Activated naive CD4-positive, alpha-beta T cell treated with anti-CD3 and anti-CD28 coated beads, Interleukin-2, amount 10 ng/mL, durations not matched to agents 7 days and 5 days (primary cell): ENCODE data around the gene TNC.

Source experiments
- CTCF ChIA-PET: fragments of 350-600 bp; sonication (Branson Sonifier 250); formaldehyde crosslinking; loops from one replicate; lab custom pipeline; 2021; ENCODE audit warnings: antibody characterized with exemption; lab: Charles Lee
- DNase-seq: peaks from one replicate; pipeline ENCODE4 v3.0.0-alpha.2; 2020
- H3K27ac Mint-ChIP-seq: one replicate; pipeline ENCODE4 v1.8.0; 2021; ENCODE audit warnings: mild to moderate bottlenecking, moderate library complexity, mixed read lengths
- H3K27me3 Mint-ChIP-seq: one replicate; pipeline ENCODE4 v1.8.0; 2021; ENCODE audit warnings: mild to moderate bottlenecking, mixed read lengths
- H3K36me3 Mint-ChIP-seq: one replicate; pipeline ENCODE4 v1.8.0; 2021; ENCODE audit warnings: mixed read lengths
- H3K4me1 Mint-ChIP-seq: one replicate; pipeline ENCODE4 v1.8.0; 2021; ENCODE audit warnings: mixed read lengths
- H3K4me3 Mint-ChIP-seq: one replicate; pipeline ENCODE4 v1.8.0; 2021; ENCODE audit warnings: mild to moderate bottlenecking, moderate library complexity, mixed read lengths
- H3K9me3 Mint-ChIP-seq: one replicate; pipeline ENCODE4 v1.8.0; 2021; ENCODE audit warnings: mixed read lengths

Gene TNC

GRCh38 chr9:115103746-115104477, 14.0 kb downstream of the TNC start:
- no peak overlapping the region for H3K4me3 Mint-ChIP-seq
- H3K36me3 Mint-ChIP-seq = no peaks in the 10 kb centered on the region
- H3K4me1 Mint-ChIP-seq = peaks cover 9% of the 10 kb centered on the region
- DNase-seq = no peak
- no peaks in the 10 kb centered on the region for H3K27me3 Mint-ChIP-seq
- CTCF ChIA-PET = no interaction called here
- H3K9me3 Mint-ChIP-seq = no peaks in the 10 kb centered on the region
- H3K27ac Mint-ChIP-seq = no peak overlapping the region

- CTCF ChIA-PET = no interaction called here
- H3K27ac Mint-ChIP-seq = no peak overlapping the region
These were observed 18.1 kb downstream of the TNC start for GRCh38 chr9:115099901-115100300.

GRCh38 chr9:115098226-115098965, 19.6 kb downstream of the TNC start:
- Mint-ChIP-seq H3K4me1 (no peaks in the 10 kb centered on the region), H3K4me3 (no peak overlapping the region), H3K27me3 (peaks cover 8% of the 10 kb centered on the region), H3K9me3 (no peaks in the 10 kb centered on the region), H3K27ac (no peak overlapping the region), H3K36me3 (no peaks in the 10 kb centered on the region)
- CTCF ChIA-PET = no interaction called here
- no peak for DNase-seq

More at GRCh38 chr9:115099901-115100300, 18.1 kb downstream of the TNC start:
- DNase-seq = no peak
- Mint-ChIP-seq H3K9me3 (no peaks in the 10 kb centered on the region), H3K36me3 (no peaks in the 10 kb centered on the region), H3K4me3 (no peak overlapping the region), H3K4me1 (no peaks in the 10 kb centered on the region), H3K27me3 (peaks cover 5% of the 10 kb centered on the region)

GRCh38 chr9:115093520-115093919, 24.4 kb downstream of the TNC start:
- CTCF ChIA-PET = no interaction called here
- no peak overlapping the region for H3K4me3 Mint-ChIP-seq
- H3K4me1 Mint-ChIP-seq = no peaks in the 10 kb centered on the region
- no peak for DNase-seq
- H3K27me3 Mint-ChIP-seq = peaks cover 19% of the 10 kb centered on the region
- no peaks in the 10 kb centered on the region for H3K9me3 Mint-ChIP-seq
- H3K36me3 Mint-ChIP-seq = no peaks in the 10 kb centered on the region
- H3K27ac Mint-ChIP-seq = no peak overlapping the region

GRCh38 chr9:115090486-115090885, 27.5 kb downstream of the TNC start:
- Mint-ChIP-seq H3K9me3 (no peaks in the 10 kb centered on the region), H3K36me3 (no peaks in the 10 kb centered on the region)

GRCh38 chr9:115088860-115089259, 29.1 kb downstream of the TNC start:
- no peak for DNase-seq
- Mint-ChIP-seq H3K9me3 (no peaks in the 10 kb centered on the region), H3K27me3 (peaks cover 14% of the 10 kb centered on the region), H3K27ac (no peak overlapping the region), H3K4me3 (no peak overlapping the region), H3K36me3 (no peaks in the 10 kb centered on the region), H3K4me1 (no peaks in the 10 kb centered on the region)
- CTCF ChIA-PET = interaction anchor here (0.6 kb wide), 1 partner anchor 1498 kb away, joined by 3 read pairs; no protein-coding TSS in a partner anchor

More at GRCh38 chr9:115090486-115090885, 27.5 kb downstream of the TNC start:
- CTCF ChIA-PET = no interaction called here
- Mint-ChIP-seq H3K4me1 (no peaks in the 10 kb centered on the region), H3K27ac (no peak overlapping the region), H3K4me3 (no peak overlapping the region), H3K27me3 (peaks cover 14% of the 10 kb centered on the region)
- DNase-seq = no peak

- no peak overlapping the region for H3K27ac Mint-ChIP-seq
- H3K4me3 Mint-ChIP-seq = no peak overlapping the region
- H3K27me3 Mint-ChIP-seq = peaks cover 6% of the 10 kb centered on the region
- no peak for DNase-seq
- CTCF ChIA-PET = no interaction called here
- H3K9me3 Mint-ChIP-seq = no peaks in the 10 kb centered on the region
- H3K4me1 Mint-ChIP-seq = no peaks in the 10 kb centered on the region
- H3K36me3 Mint-ChIP-seq = no peaks in the 10 kb centered on the region
These were observed 31.1 kb downstream of the TNC start for GRCh38 chr9:115086886-115087285.

GRCh38 chr9:115086461-115086860, 31.5 kb downstream of the TNC start:
- no peak overlapping the region for H3K4me3 Mint-ChIP-seq
- H3K27ac Mint-ChIP-seq = no peak overlapping the region
- no peaks in the 10 kb centered on the region for H3K36me3 Mint-ChIP-seq
- no peaks in the 10 kb centered on the region for H3K4me1 Mint-ChIP-seq
- no peak for DNase-seq
- no peaks in the 10 kb centered on the region for H3K9me3 Mint-ChIP-seq
- CTCF ChIA-PET = no interaction called here
- peaks cover 6% of the 10 kb centered on the region for H3K27me3 Mint-ChIP-seq

GRCh38 chr9:115085773-115086377, 32.1 kb downstream of the TNC start:
- Mint-ChIP-seq H3K36me3 (no peaks in the 10 kb centered on the region), H3K4me3 (no peak overlapping the region), H3K9me3 (no peaks in the 10 kb centered on the region), H3K27ac (no peak overlapping the region), H3K27me3 (peaks cover 6% of the 10 kb centered on the region), H3K4me1 (no peaks in the 10 kb centered on the region)
- CTCF ChIA-PET = no interaction called here
- no peak for DNase-seq

GRCh38 chr9:115084709-115085108, 33.2 kb downstream of the TNC start:
- DNase-seq = no peak
- Mint-ChIP-seq H3K27me3 (no peaks in the 10 kb centered on the region), H3K4me1 (no peaks in the 10 kb centered on the region), H3K9me3 (no peaks in the 10 kb centered on the region), H3K27ac (no peak overlapping the region), H3K4me3 (no peak overlapping the region), H3K36me3 (no peaks in the 10 kb centered on the region)
- CTCF ChIA-PET = no interaction called here

- H3K9me3 Mint-ChIP-seq = no peaks in the 10 kb centered on the region
- H3K36me3 Mint-ChIP-seq = no peaks in the 10 kb centered on the region
- H3K4me3 Mint-ChIP-seq = no peak overlapping the region
- H3K27ac Mint-ChIP-seq = no peak overlapping the region
- no peaks in the 10 kb centered on the region for H3K4me1 Mint-ChIP-seq
- no peak for DNase-seq
- H3K27me3 Mint-ChIP-seq = no peaks in the 10 kb centered on the region
- CTCF ChIA-PET = no interaction called here
These were observed 33.8 kb downstream of the TNC start for GRCh38 chr9:115084157-115084556.

- Mint-ChIP-seq H3K36me3 (no peaks in the 10 kb centered on the region), H3K9me3 (no peaks in the 10 kb centered on the region), H3K4me3 (no peak overlapping the region), H3K27me3 (peaks cover 9% of the 10 kb centered on the region), H3K27ac (no peak overlapping the region), H3K4me1 (no peaks in the 10 kb centered on the region)
- CTCF ChIA-PET = no interaction called here
- no peak for DNase-seq
These were observed 37.7 kb downstream of the TNC start for GRCh38 chr9:115080242-115080641.

GRCh38 chr9:115079156-115079555, 38.8 kb downstream of the TNC start:
- Mint-ChIP-seq H3K27ac (no peak overlapping the region), H3K9me3 (no peaks in the 10 kb centered on the region), H3K4me1 (no peaks in the 10 kb centered on the region), H3K36me3 (no peaks in the 10 kb centered on the region), H3K4me3 (no peak overlapping the region), H3K27me3 (peaks cover 9% of the 10 kb centered on the region)
- DNase-seq = no peak
- CTCF ChIA-PET = interaction anchor here (0.6 kb wide), 1 partner anchor 422 kb away, joined by 3 read pairs; no protein-coding TSS in a partner anchor

- H3K9me3 Mint-ChIP-seq = no peaks in the 10 kb centered on the region
- H3K27ac Mint-ChIP-seq = no peak overlapping the region
- CTCF ChIA-PET = no interaction called here
- no peaks in the 10 kb centered on the region for H3K36me3 Mint-ChIP-seq
- peaks cover 27% of the 10 kb centered on the region for H3K27me3 Mint-ChIP-seq
- no peak for DNase-seq
- H3K4me3 Mint-ChIP-seq = no peak overlapping the region
- H3K4me1 Mint-ChIP-seq = no peaks in the 10 kb centered on the region
These were observed 44.5 kb downstream of the TNC start for GRCh38 chr9:115073456-115073855.
